HG02759 (cell line): Measurements from ENCODE around the gene DPP10.
A peak's percentile ranks its signal among the peaks of the same experiment; 100 is the strongest.
"Not testable (repeated sequence)": the region's sequence is repeated elsewhere in the genome, so short reads cannot be mapped to it uniquely, and the experiment has no call there.

Experiments
- ATAC-seq: cut with Tn5 transposase; IDR thresholded peaks from one replicate; pipeline ENCODE4 v1.9.1; 2021; ENCODE audit warnings: mild to moderate bottlenecking, moderate library complexity; ENCODE audit not compliant: unreplicated experiment

Gene DPP10

GRCh38 chr2:114507744-114508143, 65.3 kb downstream of the DPP10 start:
- no peak for ATAC-seq

- ATAC-seq = no peak
Observed at GRCh38 chr2:114515882-114516281, 73.4 kb downstream of the DPP10 start.

- no peak for ATAC-seq
Observed at GRCh38 chr2:114517580-114517979, 75.1 kb downstream of the DPP10 start.

GRCh38 chr2:114518738-114519137, 76.3 kb downstream of the DPP10 start:
- ATAC-seq = no peak

GRCh38 chr2:114522612-114523011, 80.2 kb downstream of the DPP10 start:
- ATAC-seq = not testable (repeated sequence)

GRCh38 chr2:114525955-114526354, 83.5 kb downstream of the DPP10 start:
- ATAC-seq = no peak

- no peak for ATAC-seq
Observed at GRCh38 chr2:114526841-114527240, 84.4 kb downstream of the DPP10 start.

- no peak for ATAC-seq
Observed at GRCh38 chr2:114527330-114527983, 85.0 kb downstream of the DPP10 start.

GRCh38 chr2:114534116-114535084, 92.0 kb downstream of the DPP10 start:
- no peak for ATAC-seq

GRCh38 chr2:114537777-114538176, 95.3 kb downstream of the DPP10 start:
- no peak for ATAC-seq

GRCh38 chr2:114542695-114543094, 100.3 kb downstream of the DPP10 start:
- no peak for ATAC-seq

- no peak for ATAC-seq
Observed at GRCh38 chr2:114543236-114543766, 100.9 kb downstream of the DPP10 start.

GRCh38 chr2:114545052-114545451, 102.6 kb downstream of the DPP10 start:
- no peak for ATAC-seq

- ATAC-seq = no peak
Observed at GRCh38 chr2:114546531-114546930, 104.1 kb downstream of the DPP10 start.

- no peak for ATAC-seq
Observed at GRCh38 chr2:114548151-114548550, 105.7 kb downstream of the DPP10 start.

GRCh38 chr2:114550364-114550763, 107.9 kb downstream of the DPP10 start:
- ATAC-seq = no peak

- ATAC-seq = peak; percentile 71
Observed at GRCh38 chr2:114550895-114551793, 108.7 kb downstream of the DPP10 start.

GRCh38 chr2:114553027-114553426, 110.6 kb downstream of the DPP10 start:
- no peak for ATAC-seq

GRCh38 chr2:114569166-114569565, 126.7 kb downstream of the DPP10 start:
- ATAC-seq = no peak

- no peak for ATAC-seq
Observed at GRCh38 chr2:114577657-114578056, 135.2 kb downstream of the DPP10 start.

GRCh38 chr2:114579542-114579941, 137.1 kb downstream of the DPP10 start:
- no peak for ATAC-seq
